MM.1S (cell line): ENCODE results near the gene XPR1.

Experiments
- DNase-seq: peaks from one replicate; pipeline ENCODE4 v3.0.0-alpha.2; 2015
- H2AFZ ChIP-seq: fragments of 300-600 bp; sonication (generic); 2 replicates; pipeline ENCODE4 v1.6.0; 2016; ENCODE audit warnings: antibody characterized with exemption, low read length
- H3F3A ChIP-seq: fragments of 300-600 bp; sonication (generic); 2 replicates; pipeline ENCODE4 v1.6.1; 2016; ENCODE audit warnings: mild to moderate bottlenecking, antibody characterized with exemption, low read length, moderate library complexity, mixed read lengths; ENCODE audit not compliant: insufficient read depth
- H3K27ac ChIP-seq: fragments of 300-600 bp; sonication (generic); 2 replicates; pipeline ENCODE4 v1.5.1; 2016; ENCODE audit warnings: mild to moderate bottlenecking, low read length
- H3K27me3 ChIP-seq: fragments of 300-600 bp; sonication (generic); replicated peaks from 2 replicates; pipeline ENCODE4 v1.6.0; 2016; ENCODE audit warnings: low read length; ENCODE audit not compliant: insufficient read depth
- H3K36me3 ChIP-seq: fragments of 300-600 bp; sonication (generic); replicated peaks from 2 replicates; pipeline ENCODE4 v1.6.1; 2016; ENCODE audit warnings: mild to moderate bottlenecking, low read length, mixed read lengths; ENCODE audit not compliant: insufficient read depth
- H3K4me1 ChIP-seq: fragments of 300-600 bp; sonication (generic); 2 replicates; pipeline ENCODE4 v1.6.1; 2016; ENCODE audit warnings: low read length, mixed read lengths
- H3K4me2 ChIP-seq: fragments of 300-600 bp; sonication (generic); 2 replicates; pipeline ENCODE4 v1.6.0; 2016; ENCODE audit warnings: low read depth, low read length
- H3K4me3 ChIP-seq: fragments of 300-600 bp; sonication (generic); 2 replicates; pipeline ENCODE4 v1.5.1; 2016; ENCODE audit warnings: low read length, mixed read lengths
- H3K79me2 ChIP-seq: fragments of 300-600 bp; sonication (generic); 2 replicates; pipeline ENCODE4 v1.6.1; 2016; ENCODE audit warnings: mixed run types, low read length, mixed read lengths
- H3K9ac ChIP-seq: fragments of 300-600 bp; sonication (generic); 2 replicates; pipeline ENCODE4 v1.6.1; 2016; ENCODE audit warnings: low read length, mixed read lengths
- H3K9me2 ChIP-seq: fragments of 300-600 bp; sonication (generic); replicated peaks from 2 replicates; pipeline ENCODE4 v1.6.1; 2016; ENCODE audit warnings: mild to moderate bottlenecking, low read length, mixed read lengths; ENCODE audit not compliant: insufficient read depth
- H3K9me3 ChIP-seq: fragments of 300-600 bp; sonication (generic); replicated peaks from 2 replicates; pipeline ENCODE4 v1.6.1; 2016; ENCODE audit warnings: mild to moderate bottlenecking, low read length, mixed read lengths; ENCODE audit not compliant: insufficient read depth
- H4K20me1 ChIP-seq: fragments of 300-600 bp; sonication (generic); 2 replicates; pipeline ENCODE4 v1.6.1; 2016; ENCODE audit warnings: mild to moderate bottlenecking, low read length, moderate library complexity, mixed read lengths; ENCODE audit not compliant: insufficient read depth
- EZH2 ChIP-seq: fragments of 300-600 bp; sonication (generic); optimal IDR thresholded peaks from 2 replicates; pipeline ENCODE3; 2017; ENCODE audit warnings: low read depth, mild to moderate bottlenecking, antibody characterized with exemption, low read length, mixed read lengths
- EZH2phosphoT487 ChIP-seq: fragments of 300-600 bp; sonication (generic); IDR thresholded peaks from 2 replicates; pipeline ENCODE4 v1.6.1; 2018; ENCODE audit warnings: antibody characterized with exemption, low read length
- TF ChIP-seq, protein P1 (sequence below): fragments of 300-600 bp; sonication (generic); IDR thresholded peaks from 2 replicates; pipeline ENCODE4 v1.5.1; 2016; ENCODE audit warnings: antibody characterized with exemption, low read length, mixed read lengths

XPR1 gene

DNA sequence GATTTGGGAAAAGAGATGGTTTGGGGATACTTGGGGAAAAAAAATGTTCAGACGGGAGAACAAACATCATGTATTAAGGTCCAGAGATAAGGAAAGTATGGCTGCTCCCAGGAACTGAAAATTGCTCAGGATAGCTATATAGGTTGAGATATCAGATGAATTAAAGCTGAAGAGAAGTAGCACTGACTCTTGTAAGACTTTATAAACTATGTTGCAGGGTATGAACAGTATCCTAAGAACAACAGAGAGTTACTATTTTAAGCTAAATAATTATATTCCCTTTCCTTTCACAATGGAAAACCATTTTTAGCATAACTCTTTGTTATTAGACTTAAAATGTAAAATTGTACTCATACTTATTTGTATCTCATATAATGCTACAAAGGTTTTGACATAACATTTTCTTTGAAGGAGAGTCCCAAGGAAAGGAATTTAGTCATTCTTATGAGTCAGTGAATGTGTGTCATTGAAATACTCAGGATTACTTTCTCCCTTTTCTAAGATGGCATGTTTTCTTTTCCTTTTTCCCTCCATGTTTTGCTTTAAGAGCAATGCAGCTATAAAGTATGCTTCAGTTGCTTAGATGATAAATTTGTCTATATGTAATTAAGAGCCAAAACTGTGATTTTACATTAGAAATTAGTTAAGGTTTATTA lies 141.5 kb downstream of the XPR1 start:
- no peak overlapping the region for H3K4me3 ChIP-seq
- no peak overlapping the region for H3K4me2 ChIP-seq
- no peaks in the 10 kb centered on the region for H3K36me3 ChIP-seq
- no peak overlapping the region for H3K27ac ChIP-seq
- peaks cover 15% of the 10 kb centered on the region for H3K4me1 ChIP-seq
- H3K9me2 ChIP-seq = no peaks in the 10 kb centered on the region
- no peaks in the 10 kb centered on the region for H3K9me3 ChIP-seq
- no peak for TF ChIP-seq EZH2phosphoT487
- TF ChIP-seq, protein P1, sequence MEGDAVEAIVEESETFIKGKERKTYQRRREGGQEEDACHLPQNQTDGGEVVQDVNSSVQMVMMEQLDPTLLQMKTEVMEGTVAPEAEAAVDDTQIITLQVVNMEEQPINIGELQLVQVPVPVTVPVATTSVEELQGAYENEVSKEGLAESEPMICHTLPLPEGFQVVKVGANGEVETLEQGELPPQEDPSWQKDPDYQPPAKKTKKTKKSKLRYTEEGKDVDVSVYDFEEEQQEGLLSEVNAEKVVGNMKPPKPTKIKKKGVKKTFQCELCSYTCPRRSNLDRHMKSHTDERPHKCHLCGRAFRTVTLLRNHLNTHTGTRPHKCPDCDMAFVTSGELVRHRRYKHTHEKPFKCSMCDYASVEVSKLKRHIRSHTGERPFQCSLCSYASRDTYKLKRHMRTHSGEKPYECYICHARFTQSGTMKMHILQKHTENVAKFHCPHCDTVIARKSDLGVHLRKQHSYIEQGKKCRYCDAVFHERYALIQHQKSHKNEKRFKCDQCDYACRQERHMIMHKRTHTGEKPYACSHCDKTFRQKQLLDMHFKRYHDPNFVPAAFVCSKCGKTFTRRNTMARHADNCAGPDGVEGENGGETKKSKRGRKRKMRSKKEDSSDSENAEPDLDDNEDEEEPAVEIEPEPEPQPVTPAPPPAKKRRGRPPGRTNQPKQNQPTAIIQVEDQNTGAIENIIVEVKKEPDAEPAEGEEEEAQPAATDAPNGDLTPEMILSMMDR = no peak
- no peak for TF ChIP-seq EZH2
- no peaks in the 10 kb centered on the region for H3F3A ChIP-seq
- no peak for DNase-seq
- no peak overlapping the region for H2AFZ ChIP-seq
- 0 out of 2 replicates have a peak, but pooled peaks cover 5% of the 10 kb centered on the region for H3K79me2 ChIP-seq
- no peaks in the 10 kb centered on the region for H4K20me1 ChIP-seq
- H3K27me3 ChIP-seq = no peaks in the 10 kb centered on the region
- H3K9ac ChIP-seq = no peak overlapping the region

DNA sequence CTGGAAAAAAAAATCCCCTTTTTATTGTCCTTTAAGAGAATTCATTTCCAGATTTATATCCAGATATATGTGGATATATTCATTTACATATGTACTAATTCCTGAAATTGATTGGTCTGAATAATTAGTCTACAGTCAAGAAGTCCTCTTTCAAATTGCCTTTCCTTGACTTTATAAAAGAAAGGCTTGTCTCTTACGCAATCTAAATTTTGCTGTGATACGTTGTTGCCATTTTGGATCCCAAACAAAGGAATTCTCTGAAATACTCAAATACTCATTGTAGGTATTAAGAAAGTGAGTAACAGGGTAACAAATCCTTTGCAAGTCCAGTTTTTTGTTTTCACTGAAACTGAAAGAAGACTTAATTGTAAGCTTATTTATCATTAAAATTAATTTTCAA lies 144.0 kb downstream of the XPR1 start:
- TF ChIP-seq EZH2 = no peak
- no peak for TF ChIP-seq EZH2phosphoT487
- TF ChIP-seq, protein P1 = no peak
- no peak for DNase-seq
- H3K9me2 ChIP-seq = no peaks in the 10 kb centered on the region

DNA sequence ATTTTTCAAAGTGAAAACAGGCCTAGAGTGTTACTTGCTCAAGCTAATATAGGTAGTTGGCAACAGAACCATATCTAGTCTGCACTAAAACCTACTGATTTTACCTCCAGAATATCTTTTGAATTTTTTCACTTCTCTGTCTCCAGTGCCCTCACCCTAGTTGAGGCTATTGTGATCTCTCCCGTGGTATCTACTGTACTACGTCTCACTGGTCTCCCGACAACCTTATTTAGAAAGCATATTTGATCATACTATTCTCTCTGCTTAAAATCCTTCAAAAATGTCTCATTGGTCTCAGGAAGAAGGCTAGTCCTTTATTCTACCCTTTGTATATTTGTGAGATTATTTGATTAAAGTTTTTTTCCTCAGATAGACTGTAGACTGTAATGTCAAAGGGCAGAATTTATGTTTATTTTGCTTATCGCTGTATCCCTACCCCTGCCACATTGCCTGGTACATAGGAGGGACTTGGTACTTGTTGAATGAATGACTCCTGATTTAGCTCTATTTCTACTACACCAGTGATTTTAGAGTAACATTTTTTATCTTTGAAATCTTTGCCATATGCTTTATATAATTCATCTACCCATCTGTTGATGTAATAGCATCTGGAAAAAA lies 145.4 kb downstream of the XPR1 start:
- Histone ChIP-seq H2AFZ (no peak overlapping the region), H3K79me2 (no peaks in the 10 kb centered on the region), H3F3A (no peaks in the 10 kb centered on the region), H3K4me3 (no peak overlapping the region), H3K9ac (no peak overlapping the region), H3K4me2 (no peak overlapping the region), H3K4me1 (no peaks in the 10 kb centered on the region), H3K36me3 (no peaks in the 10 kb centered on the region), H3K9me2 (no peaks in the 10 kb centered on the region), H4K20me1 (no peaks in the 10 kb centered on the region), H3K9me3 (no peaks in the 10 kb centered on the region), H3K27me3 (no peaks in the 10 kb centered on the region), H3K27ac (no peak overlapping the region)
- no peak for DNase-seq
- TF ChIP-seq EZH2phosphoT487 (no peak), EZH2 (no peak)
- TF ChIP-seq, protein P1 = no peak

More for the DNA sequence above, 144.0 kb downstream of the XPR1 start:
- Histone ChIP-seq H2AFZ (no peak overlapping the region), H3K79me2 (0 out of 2 replicates have a peak, but pooled peaks cover 5% of the 10 kb centered on the region), H3F3A (no peaks in the 10 kb centered on the region), H3K27ac (no peak overlapping the region), H4K20me1 (no peaks in the 10 kb centered on the region), H3K4me1 (peaks cover 6% of the 10 kb centered on the region), H3K27me3 (no peaks in the 10 kb centered on the region), H3K4me2 (no peak overlapping the region), H3K9me3 (no peaks in the 10 kb centered on the region), H3K36me3 (no peaks in the 10 kb centered on the region), H3K4me3 (no peak overlapping the region), H3K9ac (no peak overlapping the region)
